A673 (cell line): ENCODE data around the gene ABLIM3. TPM values are rescaled to one million over a fixed set of nuclear protein-coding genes. Genes with fewer than 3 reads are reported as not detected.

Experiments
- BruUV-seq: library from RNA; stranded (reverse); fragments of 400-500 nt; replicated peaks from 2 replicates; lab custom pipeline; 2021; lab: Mats Ljungman, UMichigan
- CTCF ChIA-PET: fragments of 300-600 bp; sonication (Branson Sonifier 250); formaldehyde crosslinking; loops from one replicate; lab custom pipeline; 2022; ENCODE audit warnings: antibody characterized with exemption; lab: Charles Lee
- POLR2A ChIA-PET: fragments of 300-600 bp; sonication (Branson Sonifier 250); formaldehyde crosslinking; loops from one replicate; lab custom pipeline; 2022; ENCODE audit warnings: antibody characterized with exemption; ENCODE audit not compliant: low non-redundant PET; lab: Charles Lee
- DNase-seq: peaks from one replicate; pipeline ENCODE4 v3.0.0-alpha.2; 2015; ENCODE audit warnings: low spot score
- H3K27ac ChIP-seq: fragments of 200-600 bp; sonication (generic); 2 replicates; pipeline ENCODE4 v1.5.1; 2016; ENCODE audit warnings: mixed run types, low read depth, mild to moderate bottlenecking, mixed read lengths, antibody characterized with exemption, low read length; ENCODE audit not compliant: poor library complexity, severe bottlenecking
- H3K27me3 ChIP-seq: fragments of 200-600 bp; sonication (generic); replicated peaks from 2 replicates; pipeline ENCODE4 v1.6.1; 2017; ENCODE audit warnings: mixed run types, low read depth, mild to moderate bottlenecking, mixed read lengths, antibody characterized with exemption, low read length; ENCODE audit not compliant: insufficient read depth, poor library complexity
- H3K36me3 ChIP-seq: fragments of 200-600 bp; sonication (generic); 2 replicates; pipeline ENCODE4 v1.6.1; 2016; ENCODE audit warnings: mixed run types, mild to moderate bottlenecking, mixed read lengths, antibody characterized with exemption, low read length; ENCODE audit not compliant: insufficient read depth, poor library complexity, severe bottlenecking
- H3K4me1 ChIP-seq: fragments of 200-600 bp; sonication (generic); 2 replicates; pipeline ENCODE4 v1.6.1; 2017; ENCODE audit warnings: mixed run types, mild to moderate bottlenecking, mixed read lengths, antibody characterized with exemption, low read length; ENCODE audit not compliant: insufficient read depth, poor library complexity, severe bottlenecking
- H3K4me3 ChIP-seq: fragments of 200-600 bp; sonication (generic); 2 replicates; pipeline ENCODE4 v1.5.1; 2016; ENCODE audit warnings: low read depth, mixed run types, mild to moderate bottlenecking, mixed read lengths, low read length; ENCODE audit not compliant: poor library complexity, severe bottlenecking
- H3K9me3 ChIP-seq: fragments of 200-600 bp; sonication (generic); 2 replicates; pipeline ENCODE4 v1.6.1; 2016; ENCODE audit warnings: mixed run types, low read depth, mild to moderate bottlenecking, mixed read lengths, antibody characterized with exemption, low read length; ENCODE audit not compliant: poor library complexity, severe bottlenecking
- CTCF ChIP-seq: fragments of 300-800, 200-600 bp; sonication (generic); conservative IDR thresholded peaks from 2 replicates; pipeline ENCODE4 v1.5.1; 2017; ENCODE audit warnings: low read depth, mild to moderate bottlenecking, antibody characterized with exemption, low read length, moderate library complexity, mixed read lengths
- EZH2 ChIP-seq: fragments of 200-600 bp; sonication (generic); IDR thresholded peaks from 2 replicates; pipeline ENCODE4 v1.6.1; 2017; ENCODE audit warnings: borderline replicate concordance, low read depth, mild to moderate bottlenecking, mixed read lengths, antibody characterized with exemption, low read length; ENCODE audit not compliant: poor library complexity, severe bottlenecking
- intact Hi-C: fragments of 100-400 bp; cut with micrococcal nuclease; formaldehyde crosslinking; loops from one replicate; pipeline ENCODE4 v1.10.0; 2022; ENCODE audit not compliant: unreplicated experiment
- total RNA-seq: library from RNA; stranded (reverse); gene quantifications from 2 replicates; pipeline ENCODE4 v1.2.3, GENCODE V29; 2021

The ABLIM3 gene
- total RNA-seq, 1 experiment from 2014 or later: not detected

- ChIA-PET POLR2A (no interaction called here), CTCF (interaction anchor here (0.6 kb wide), 1 partner anchor 101 kb away, joined by 3 read pairs; no protein-coding TSS in a partner anchor)
- Histone ChIP-seq H3K4me3 (no peak overlapping the region), H3K27ac (no peak overlapping the region), H3K9me3 (no peaks in the 10 kb centered on the region), H3K27me3 (peaks cover 19% of the 10 kb centered on the region), H3K4me1 (no peaks in the 10 kb centered on the region), H3K36me3 (no peaks in the 10 kb centered on the region)
- BruUV-seq: no TSS peak
- DNase-seq: peak; percentile 28
- TF ChIP-seq CTCF (no peak), EZH2 (no peak)
- intact Hi-C loops: no loop called here
These were observed 86.0 kb downstream of the ABLIM3 start for GRCh38 chr5:149227168-149227826.

- POLR2A ChIA-PET: no interaction called here
- peak; percentile 79 for DNase-seq
These were observed 87.5 kb downstream of the ABLIM3 start for GRCh38 chr5:149228618-149229297.

More at GRCh38 chr5:149228618-149229297, 87.5 kb downstream of the ABLIM3 start:
- H3K27ac ChIP-seq: no peak overlapping the region
- CTCF ChIA-PET: interaction anchor here (1.0 kb wide), 1 partner anchor 87 kb away, joined by 3 read pairs; the partner anchor contains the start of gene ABLIM3
- H3K36me3 ChIP-seq: no peaks in the 10 kb centered on the region
- H3K4me3 ChIP-seq: no peak overlapping the region
- peaks cover 34% of the 10 kb centered on the region for H3K27me3 ChIP-seq
- TF ChIP-seq CTCF: peak; percentile 50
- TF ChIP-seq EZH2: no peak
- no TSS peak for BruUV-seq
- H3K4me1 ChIP-seq: no peaks in the 10 kb centered on the region
- intact Hi-C loops: loop anchor here (2.0 kb wide), 1 partner anchor 88 kb away; the partner anchor contains the start of gene ABLIM3
- H3K9me3 ChIP-seq: no peaks in the 10 kb centered on the region
